Measurements from ENCODE around the gene RMRP. TPM values are rescaled to one million over a fixed set of nuclear protein-coding genes. Genes with fewer than 3 reads are reported as not detected.

The RMRP gene
- total and polyA plus RNA-seq, 2 donors (not counting 1 experiment from before 2014, with no cell fraction given): 7,890 TPM; not detected in 1

DNA sequence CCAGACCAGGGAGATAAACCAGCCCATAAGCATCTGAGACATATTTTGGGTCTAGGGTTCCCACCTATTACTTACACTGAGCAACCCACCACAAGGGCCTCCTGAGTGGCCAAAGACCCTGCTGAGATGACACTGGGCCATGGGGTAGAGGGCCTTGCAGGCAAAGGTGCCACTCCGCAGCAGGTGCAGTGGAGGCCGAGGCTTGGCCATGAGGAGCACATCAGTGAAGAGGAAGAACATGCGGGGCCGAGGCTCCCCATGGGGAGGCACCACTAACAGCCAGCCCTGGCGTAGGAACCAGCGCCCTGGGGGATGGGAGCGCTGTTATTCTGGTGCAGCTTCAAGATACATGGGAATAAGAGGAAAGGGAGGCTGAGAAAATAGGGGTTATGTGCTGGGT is 4.6 kb upstream of the RMRP start:
- Histone ChIP-seq H3K27ac (ENCODE audit: low read length in 2 of 2) (peak overlapping the region; percentile 27 to 69), H3K79me2 (ENCODE audit: control insufficient read depth, insufficient read depth, low read length) (peaks cover 22% of the 10 kb centered on the region), H4K20me1 (ENCODE audit: control insufficient read depth, insufficient read depth, low read length, poor library complexity, severe bottlenecking) (no peaks in the 10 kb centered on the region), H3K4me3 (ENCODE audit: control extremely low read depth in 1 of 5, extremely low read depth in 1 of 5, insufficient read depth in 1 of 5, low read depth in 2 of 5, low read length in 4 of 5) (no peak overlapping the region), H2AFZ (ENCODE audit: insufficient read depth, low read depth, low read length, poor library complexity, severe bottlenecking) (no peak overlapping the region), H3K27me3 (replicated peaks in 1 of 4; ENCODE audit: control extremely low read depth in 1 of 4, control insufficient read depth in 3 of 4, insufficient read depth in 4 of 4, low read length in 3 of 4) (no peaks in the 10 kb centered on the region), H3K9me3 (ENCODE audit: control extremely low read depth in 1 of 3, control insufficient read depth in 2 of 3, insufficient read depth in 1 of 3, low read length in 2 of 3) (peaks cover 0 to 3% (median 0%) of the 10 kb centered on the region in 3 donors), H3K36me3 (replicated peaks in 1 of 2; ENCODE audit: control extremely low read depth in 1 of 2, control insufficient read depth in 1 of 2, extremely low read depth in 1 of 2, insufficient read depth in 2 of 2, low read length in 1 of 2) (peaks cover 0 to 14% of the 10 kb centered on the region in 2 experiments), H3K9ac (ENCODE audit: low read length) (no peak overlapping the region), H3K4me2 (replicated peaks; ENCODE audit: low read depth, low read length, poor library complexity, severe bottlenecking) (peak overlapping the region; percentile 47), H3K4me1 (ENCODE audit: control insufficient read depth in 2 of 2, insufficient read depth in 2 of 2, low read length in 2 of 2) (peaks cover 48 to 75% of the 10 kb centered on the region in 2 donors)
- Mint-ChIP-seq H3K4me1 (peaks cover 76% of the 10 kb centered on the region), H3K27ac (peak overlapping the region; percentile 88), H3K9me3 (ENCODE audit: insufficient read depth) (no peaks in the 10 kb centered on the region), H3K27me3 (no peaks in the 10 kb centered on the region), H3K4me3 (no peak overlapping the region)
- POLR2A ChIA-PET: interaction anchor here (0.9 kb wide), 1 partner anchor 28 kb away, joined by 3 read pairs; no protein-coding TSS in a partner anchor
- 78% methylated on average over 7 of the region's 7 CpGs for WGBS (ENCODE audit: insufficient coverage)
- no peak for TF ChIP-seq EZH2 (IDR thresholded peaks at IDR 0.05; ENCODE audit: borderline replicate concordance, insufficient read depth, low read depth, low read length, poor library complexity, severe bottlenecking)
- TF ChIP-seq, protein P1, sequence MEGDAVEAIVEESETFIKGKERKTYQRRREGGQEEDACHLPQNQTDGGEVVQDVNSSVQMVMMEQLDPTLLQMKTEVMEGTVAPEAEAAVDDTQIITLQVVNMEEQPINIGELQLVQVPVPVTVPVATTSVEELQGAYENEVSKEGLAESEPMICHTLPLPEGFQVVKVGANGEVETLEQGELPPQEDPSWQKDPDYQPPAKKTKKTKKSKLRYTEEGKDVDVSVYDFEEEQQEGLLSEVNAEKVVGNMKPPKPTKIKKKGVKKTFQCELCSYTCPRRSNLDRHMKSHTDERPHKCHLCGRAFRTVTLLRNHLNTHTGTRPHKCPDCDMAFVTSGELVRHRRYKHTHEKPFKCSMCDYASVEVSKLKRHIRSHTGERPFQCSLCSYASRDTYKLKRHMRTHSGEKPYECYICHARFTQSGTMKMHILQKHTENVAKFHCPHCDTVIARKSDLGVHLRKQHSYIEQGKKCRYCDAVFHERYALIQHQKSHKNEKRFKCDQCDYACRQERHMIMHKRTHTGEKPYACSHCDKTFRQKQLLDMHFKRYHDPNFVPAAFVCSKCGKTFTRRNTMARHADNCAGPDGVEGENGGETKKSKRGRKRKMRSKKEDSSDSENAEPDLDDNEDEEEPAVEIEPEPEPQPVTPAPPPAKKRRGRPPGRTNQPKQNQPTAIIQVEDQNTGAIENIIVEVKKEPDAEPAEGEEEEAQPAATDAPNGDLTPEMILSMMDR (IDR thresholded peaks at IDR 0.05): no peak
- CTCF ChIA-PET: interaction anchor here (1.3 to 15.0 kb wide), 7 partner anchors 11 to 220 kb away, joined by 3 to 268 read pairs (median 6); partner anchors contain the start of genes CA9, CD72 and SIT1
- intact Hi-C loops (cut with micrococcal nuclease): no loop called here
- DNase-seq (no peak), ATAC-seq (ENCODE audit: low read depth) (no peak)

DNA sequence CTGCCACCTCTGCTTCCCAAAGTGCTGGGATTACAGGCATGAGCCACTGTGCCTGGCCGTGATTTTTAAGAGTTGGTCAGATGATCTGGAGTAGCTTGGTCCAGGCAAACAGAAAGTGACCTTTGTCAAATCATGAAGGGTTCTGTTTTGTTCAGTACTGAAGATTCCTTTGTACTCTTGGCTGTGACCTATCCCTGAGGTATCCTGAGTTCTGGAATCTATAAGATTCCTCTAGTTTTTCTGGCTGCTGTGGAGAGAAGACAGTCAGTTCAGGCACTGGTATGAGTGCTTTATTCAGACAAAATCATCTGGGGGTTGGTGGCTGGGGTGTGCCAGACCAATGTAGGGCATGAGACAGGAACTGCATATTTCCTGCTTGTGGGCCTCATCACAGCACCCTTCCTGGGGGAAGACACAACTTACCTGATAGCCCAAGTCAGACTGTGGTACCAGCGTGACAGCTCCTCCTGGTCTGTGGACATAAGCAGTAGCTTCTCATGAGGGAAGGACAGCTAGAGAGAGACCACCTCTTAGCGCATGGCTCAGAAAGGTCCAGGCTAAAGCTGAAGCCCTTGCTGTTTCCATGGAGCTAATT is 4.0 kb upstream of the RMRP start:
- Histone ChIP-seq H4K20me1 (ENCODE audit: control insufficient read depth, insufficient read depth, low read length, poor library complexity, severe bottlenecking) (no peaks in the 10 kb centered on the region), H3K9me3 (ENCODE audit: control extremely low read depth in 1 of 3, control insufficient read depth in 2 of 3, insufficient read depth in 1 of 3, low read length in 2 of 3) (peaks cover 0 to 3% (median 0%) of the 10 kb centered on the region in 3 donors), H2AFZ (ENCODE audit: insufficient read depth, low read depth, low read length, poor library complexity, severe bottlenecking) (no peak overlapping the region), H3K27ac (ENCODE audit: low read length in 2 of 2) (peak overlapping the region; percentile 19 to 69), H3K79me2 (ENCODE audit: control insufficient read depth, insufficient read depth, low read length) (peaks cover 22% of the 10 kb centered on the region), H3K4me1 (ENCODE audit: control insufficient read depth in 2 of 2, insufficient read depth in 2 of 2, low read length in 2 of 2) (peaks cover 53 to 79% of the 10 kb centered on the region in 2 donors), H3K9ac (ENCODE audit: low read length) (no peak overlapping the region), H3K36me3 (replicated peaks in 1 of 2; ENCODE audit: control extremely low read depth in 1 of 2, control insufficient read depth in 1 of 2, extremely low read depth in 1 of 2, insufficient read depth in 2 of 2, low read length in 1 of 2) (peaks cover 0 to 14% of the 10 kb centered on the region in 2 experiments), H3K4me2 (replicated peaks; ENCODE audit: low read depth, low read length, poor library complexity, severe bottlenecking) (peak overlapping the region; percentile 47), H3K4me3 (ENCODE audit: control extremely low read depth in 1 of 5, extremely low read depth in 1 of 5, insufficient read depth in 1 of 5, low read depth in 2 of 5, low read length in 4 of 5) (no peak overlapping the region), H3K27me3 (replicated peaks in 1 of 4; ENCODE audit: control extremely low read depth in 1 of 4, control insufficient read depth in 3 of 4, insufficient read depth in 4 of 4, low read length in 3 of 4) (no peaks in the 10 kb centered on the region)
- Mint-ChIP-seq H3K4me3 (peak overlapping the region; percentile 48), H3K4me1 (peaks cover 78% of the 10 kb centered on the region), H3K27ac (peak overlapping the region; percentile 88), H3K27me3 (no peaks in the 10 kb centered on the region), H3K9me3 (ENCODE audit: insufficient read depth) (no peaks in the 10 kb centered on the region)
- intact Hi-C loops (cut with micrococcal nuclease): no loop called here
- 68% methylated on average over 3 of the region's 3 CpGs for WGBS (ENCODE audit: insufficient coverage)
- TF ChIP-seq, protein P1 (IDR thresholded peaks at IDR 0.05): no peak
- TF ChIP-seq EZH2 (IDR thresholded peaks at IDR 0.05; ENCODE audit: borderline replicate concordance, insufficient read depth, low read depth, low read length, poor library complexity, severe bottlenecking): no peak
- ChIA-PET POLR2A (interaction anchor here (2.0 kb wide), 1 partner anchor 26 kb away, joined by 8 read pairs; no protein-coding TSS in a partner anchor), CTCF (interaction anchor here (0.9 to 15.0 kb wide), 13 partner anchors 12 to 220 kb away, joined by 3 to 268 read pairs (median 5); partner anchors contain the start of genes CA9, CD72 and SIT1)
- no peak for ATAC-seq (ENCODE audit: low read depth)
- no peak for DNase-seq

Measured in B cell (primary cell).